GM19328 (cell line): ENCODE results near the gene LMO7.
"Not testable (repeated sequence)": the region's sequence is repeated elsewhere in the genome, so short reads cannot be mapped to it uniquely, and the experiment has no call there.

Experiments used
- ATAC-seq: cut with Tn5 transposase; IDR thresholded peaks from one replicate; pipeline ENCODE4 v1.9.1; 2021; ENCODE audit warnings: mild to moderate bottlenecking, moderate library complexity; ENCODE audit not compliant: unreplicated experiment

The LMO7 gene

GRCh38 chr13:75769141-75769905 lies 133.2 kb downstream of the LMO7 start:
- ATAC-seq, result no peak

DNA sequence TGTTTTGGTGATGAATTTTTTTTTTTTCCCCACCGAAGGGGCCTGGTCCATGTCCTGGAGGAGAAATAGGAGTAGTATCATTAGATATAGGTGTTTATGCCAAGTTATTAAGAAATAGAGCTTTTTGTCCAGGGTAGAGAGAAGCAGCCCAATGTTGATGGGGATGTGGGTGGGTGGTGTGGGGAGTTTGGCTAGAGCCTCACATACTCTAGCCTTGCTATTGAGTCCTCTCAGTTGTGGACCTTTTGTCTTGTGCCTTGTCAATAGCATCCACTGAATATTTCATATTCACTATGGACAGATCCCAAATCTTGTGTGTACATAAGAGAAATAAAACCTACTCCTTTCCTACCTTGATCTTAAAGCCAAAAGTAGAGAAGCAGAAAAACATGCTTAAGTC lies 134.0 kb downstream of the LMO7 start:
- ATAC-seq, result no peak

DNA sequence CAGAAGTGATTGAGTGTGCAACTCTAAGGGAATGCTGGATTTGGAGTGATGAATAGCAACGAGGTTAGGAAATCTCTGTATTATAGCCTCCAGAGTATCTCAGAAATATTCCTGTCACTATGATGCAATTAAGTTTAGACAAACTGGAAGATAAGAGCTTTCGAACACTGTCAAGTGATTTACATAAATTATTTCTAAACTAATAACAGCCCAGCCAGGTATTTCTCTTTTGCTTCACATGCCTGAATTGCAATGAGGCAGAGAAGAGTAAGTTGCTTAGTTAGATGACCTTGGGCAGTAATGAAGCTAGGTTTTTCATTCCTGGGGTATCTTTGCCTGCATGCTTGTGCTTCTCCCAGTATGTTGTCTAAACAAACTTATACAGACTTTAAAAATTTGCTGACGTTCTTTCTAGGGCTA lies 134.5 kb downstream of the LMO7 start:
- no peak for ATAC-seq

- ATAC-seq, result no peak
Observed at GRCh38 chr13:75771226-75771625, 135.1 kb downstream of the LMO7 start.

DNA sequence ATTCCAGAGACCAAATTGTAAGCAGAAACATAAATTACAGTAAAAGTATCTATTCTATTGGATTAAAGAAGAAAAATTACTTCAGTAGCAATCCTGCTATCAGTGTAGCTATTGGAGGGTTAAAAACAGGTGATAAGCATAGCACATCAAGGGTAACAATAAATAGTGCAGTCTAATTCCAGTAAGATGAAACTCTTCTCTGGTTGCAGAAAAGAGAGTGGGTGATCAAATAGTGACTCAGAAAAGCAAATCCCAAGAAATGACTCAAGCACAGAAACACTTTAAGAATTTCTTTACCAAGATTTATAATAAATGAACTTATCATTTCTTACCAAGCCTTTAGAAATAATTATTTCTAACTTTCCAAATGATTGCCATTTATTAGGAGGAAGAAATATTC lies 135.7 kb downstream of the LMO7 start:
- no peak for ATAC-seq

DNA sequence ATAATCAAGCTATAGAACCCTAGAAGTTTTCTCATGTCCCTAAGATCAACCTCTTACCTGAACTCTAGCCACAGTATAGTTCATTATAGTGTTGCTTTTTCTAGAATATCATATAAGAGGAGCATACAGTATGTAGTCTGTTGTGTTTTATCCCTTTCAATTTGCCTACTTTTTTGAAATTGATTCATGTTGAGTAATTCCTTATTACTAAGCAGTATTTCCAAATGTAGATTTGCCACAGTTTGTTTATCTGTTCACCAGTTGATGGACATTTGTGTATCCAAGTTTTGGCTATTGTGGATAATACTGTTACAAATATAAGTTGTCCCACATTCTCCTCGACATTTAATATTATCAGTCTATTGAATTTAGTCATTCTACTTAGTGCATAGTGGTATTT lies 138.0 kb downstream of the LMO7 start:
- ATAC-seq, result no peak

GRCh38 chr13:75776550-75776949 lies 140.4 kb downstream of the LMO7 start:
- no peak for ATAC-seq

- no peak for ATAC-seq
Observed at GRCh38 chr13:75779393-75779792, 143.3 kb downstream of the LMO7 start.

GRCh38 chr13:75780103-75780502 lies 144.0 kb downstream of the LMO7 start:
- not testable (repeated sequence) for ATAC-seq

- ATAC-seq, result no peak
Observed at GRCh38 chr13:75782985-75783384, 146.9 kb downstream of the LMO7 start.

- ATAC-seq, result no peak
Observed at GRCh38 chr13:75784003-75784402, 147.9 kb downstream of the LMO7 start.

DNA sequence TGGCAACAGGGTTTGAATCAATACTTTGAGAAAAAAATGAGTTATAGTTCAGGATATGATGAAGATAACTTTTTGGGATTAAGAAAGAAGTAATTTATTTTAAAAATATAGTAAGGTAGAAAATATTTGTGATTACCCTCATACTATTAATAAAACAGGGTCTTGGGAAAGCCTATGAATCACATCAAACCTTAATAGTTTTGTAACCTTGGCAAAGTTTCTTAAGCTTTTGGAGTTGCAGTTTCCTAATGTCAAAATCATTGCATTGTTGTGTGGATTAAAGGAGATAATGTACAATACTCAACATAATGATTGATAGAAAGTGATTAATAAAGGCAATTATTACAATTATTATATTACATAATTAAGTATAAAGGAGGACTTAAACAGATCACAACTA lies 149.0 kb downstream of the LMO7 start:
- no peak for ATAC-seq

DNA sequence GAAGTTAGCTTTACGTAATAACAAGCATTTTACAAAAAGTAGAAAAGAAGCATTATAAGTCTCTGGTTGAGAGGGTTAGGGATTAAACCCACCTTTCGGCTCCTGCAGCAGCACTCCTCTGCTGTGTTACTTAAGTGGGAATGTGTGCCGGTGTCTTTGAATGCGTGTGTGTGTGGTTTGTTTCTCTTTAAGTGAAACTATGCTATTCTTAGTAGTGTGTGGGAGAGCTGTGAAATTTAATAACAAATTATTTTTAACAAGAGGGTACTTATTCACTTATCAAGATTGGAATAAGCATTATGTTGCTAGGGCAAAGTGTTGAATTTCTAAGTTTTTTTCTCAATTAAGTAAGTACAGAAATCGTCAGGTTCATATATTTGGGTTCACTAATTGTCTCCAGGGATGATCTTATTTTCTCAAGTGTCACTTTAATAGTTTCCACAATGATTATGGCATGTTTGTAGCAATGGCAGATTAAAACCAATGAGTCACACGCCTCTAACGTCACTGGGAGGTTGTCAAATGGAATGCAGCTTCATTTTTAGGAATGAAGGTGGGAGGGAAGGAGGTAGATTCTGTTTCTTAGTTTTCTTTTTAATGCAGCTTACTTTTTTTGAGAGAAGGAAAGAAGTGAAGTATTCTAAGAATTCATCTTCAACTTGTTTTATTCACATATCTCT lies 151.3 kb downstream of the LMO7 start:
- ATAC-seq, result no peak

GRCh38 chr13:75788481-75788981 lies 152.4 kb downstream of the LMO7 start:
- no peak for ATAC-seq

DNA sequence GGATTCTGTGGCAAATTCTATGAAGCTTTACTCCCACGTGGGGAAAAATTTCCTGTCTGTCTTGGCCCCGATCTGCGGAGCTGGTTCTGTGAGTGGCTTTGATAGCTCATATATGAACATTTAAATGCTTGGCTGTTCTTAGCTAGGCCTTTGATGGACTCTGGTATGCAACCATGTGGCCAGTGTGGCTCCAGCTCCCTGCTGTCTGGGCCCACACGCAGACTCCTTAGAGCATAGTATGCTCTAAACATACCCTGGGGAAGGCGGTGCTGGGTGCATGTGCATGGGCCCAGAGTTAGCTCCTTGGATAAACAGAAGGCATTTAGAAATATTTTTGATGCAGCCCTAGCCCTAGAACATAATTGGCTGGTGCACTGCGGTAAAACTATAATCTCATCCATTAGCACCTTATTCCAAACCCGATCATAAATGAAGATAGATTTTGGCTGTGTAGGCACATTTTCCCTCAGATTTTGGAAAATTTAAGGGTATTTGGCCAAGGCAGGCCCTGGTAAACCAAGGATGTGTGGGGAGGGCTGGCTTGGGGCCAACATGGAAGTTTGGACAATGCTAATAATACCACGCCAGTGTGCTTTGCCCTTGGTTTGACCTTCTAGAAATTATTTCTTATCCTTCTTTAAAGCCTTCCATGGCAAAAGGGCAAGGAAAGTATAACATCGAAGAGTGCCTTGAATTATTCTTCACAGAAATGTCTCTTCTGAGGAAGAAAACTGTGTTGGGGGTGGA lies 153.5 kb downstream of the LMO7 start:
- no peak for ATAC-seq

GRCh38 chr13:75790198-75790970 lies 154.3 kb downstream of the LMO7 start:
- no peak for ATAC-seq

DNA sequence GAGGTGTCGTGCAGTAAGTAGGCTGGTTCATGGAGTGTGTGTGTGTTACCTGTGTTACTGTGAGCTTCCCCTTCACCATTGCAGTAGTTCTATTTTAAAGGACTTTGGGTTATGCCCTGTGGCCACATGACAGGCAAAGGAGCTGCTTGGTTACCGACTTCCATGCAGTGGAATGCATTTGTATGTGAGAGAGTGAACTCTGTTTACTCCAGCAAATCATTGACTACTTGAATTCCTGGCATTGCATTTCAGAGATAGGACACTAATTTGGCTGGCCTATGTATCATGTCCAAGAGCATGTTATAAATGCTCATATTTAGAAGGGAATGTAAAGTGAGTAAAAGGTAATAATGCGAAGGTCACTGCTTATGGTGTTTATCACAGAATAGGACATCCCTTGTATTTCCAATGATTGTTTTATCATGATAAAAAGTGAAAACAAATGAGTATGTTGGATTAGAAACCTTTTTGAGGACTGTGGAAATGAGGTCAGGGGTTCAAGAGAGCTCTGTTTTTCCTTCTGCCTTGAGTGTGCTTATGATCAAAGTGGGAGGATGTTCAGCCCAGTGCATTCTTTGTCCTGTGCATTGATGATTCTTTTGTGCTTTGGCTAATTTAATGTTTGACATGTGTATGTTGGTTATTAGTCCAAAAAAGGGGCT lies 156.5 kb downstream of the LMO7 start:
- ATAC-seq, result no peak

DNA sequence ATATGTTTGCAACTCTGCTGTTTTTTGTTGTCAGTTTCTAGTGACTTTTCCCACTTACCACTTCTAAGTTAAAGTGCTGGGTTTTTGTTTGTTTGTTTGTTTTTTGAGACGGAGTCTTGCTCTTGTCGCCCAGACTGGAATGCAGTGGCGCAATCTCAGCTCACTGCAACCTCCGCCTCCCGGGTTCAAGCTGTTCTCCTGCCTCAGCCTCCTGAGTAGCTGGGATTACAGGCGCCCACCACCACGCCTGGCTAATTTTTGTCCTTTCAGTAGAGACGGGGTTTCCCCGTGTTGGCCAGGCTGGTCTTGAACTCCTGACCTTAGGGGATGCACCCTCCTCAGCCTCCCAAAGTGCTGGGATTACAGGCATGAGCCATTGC lies 157.0 kb downstream of the LMO7 start:
- not testable (repeated sequence) for ATAC-seq

DNA sequence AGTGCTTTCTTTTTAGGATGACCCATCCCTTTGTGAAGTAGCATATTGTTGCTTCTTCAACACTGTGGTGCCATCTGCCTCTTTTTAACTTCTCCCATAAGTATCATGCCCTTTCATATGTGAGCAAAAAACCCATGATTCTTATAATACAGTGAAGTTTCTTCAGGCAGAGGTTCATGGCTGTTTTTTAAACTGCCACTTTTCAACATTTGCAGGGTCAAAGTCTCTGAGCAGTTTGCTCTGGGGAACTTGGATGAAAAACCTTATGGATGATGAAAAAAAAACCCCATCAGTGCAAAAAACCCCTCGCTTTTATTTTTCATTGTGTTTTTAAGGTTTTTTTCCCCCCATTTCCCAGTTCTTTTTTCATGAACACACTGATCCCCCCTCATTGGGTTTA lies 158.5 kb downstream of the LMO7 start:
- ATAC-seq, result no peak

DNA sequence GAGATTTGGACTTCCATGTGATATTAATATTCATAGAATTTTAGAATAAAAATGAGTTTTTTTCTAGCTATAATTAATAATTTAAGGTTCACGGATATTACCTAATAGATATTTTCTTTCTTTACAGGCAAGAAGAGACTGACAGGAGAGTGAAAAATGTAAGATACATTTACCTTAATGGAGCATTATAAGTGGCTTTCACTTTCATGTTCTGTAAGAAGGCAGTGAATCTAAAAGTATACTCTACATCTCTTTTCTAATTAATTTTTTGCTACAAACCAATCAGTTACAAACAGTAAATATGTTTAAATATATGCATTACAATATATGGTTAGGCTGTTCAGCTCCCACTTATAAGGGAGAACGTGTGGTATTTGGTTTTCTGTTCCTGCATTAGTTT lies 159.1 kb downstream of the LMO7 start:
- no peak for ATAC-seq
